ENCODE data around the gene NOX4.

DNA sequence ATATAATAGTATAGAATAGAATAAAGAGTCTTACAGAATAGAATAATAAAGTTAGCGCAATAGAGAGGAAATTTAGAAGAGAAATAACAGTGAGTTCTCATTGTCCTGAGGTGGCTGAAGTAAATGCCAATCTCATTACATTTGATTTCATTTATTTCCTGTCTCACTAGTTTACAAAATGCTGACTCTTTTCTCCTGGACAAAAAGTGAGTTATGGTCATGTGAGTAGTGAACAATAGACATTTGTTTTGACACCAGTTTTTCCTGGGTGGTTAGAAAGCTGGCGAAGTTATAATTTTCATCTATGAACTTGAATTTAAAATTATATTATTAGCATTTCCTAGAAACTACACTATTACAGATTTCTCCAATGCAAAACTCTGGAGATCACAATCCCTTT, 169.8 kb downstream of the NOX4 start:
- TF ChIP-seq, protein P1, sequence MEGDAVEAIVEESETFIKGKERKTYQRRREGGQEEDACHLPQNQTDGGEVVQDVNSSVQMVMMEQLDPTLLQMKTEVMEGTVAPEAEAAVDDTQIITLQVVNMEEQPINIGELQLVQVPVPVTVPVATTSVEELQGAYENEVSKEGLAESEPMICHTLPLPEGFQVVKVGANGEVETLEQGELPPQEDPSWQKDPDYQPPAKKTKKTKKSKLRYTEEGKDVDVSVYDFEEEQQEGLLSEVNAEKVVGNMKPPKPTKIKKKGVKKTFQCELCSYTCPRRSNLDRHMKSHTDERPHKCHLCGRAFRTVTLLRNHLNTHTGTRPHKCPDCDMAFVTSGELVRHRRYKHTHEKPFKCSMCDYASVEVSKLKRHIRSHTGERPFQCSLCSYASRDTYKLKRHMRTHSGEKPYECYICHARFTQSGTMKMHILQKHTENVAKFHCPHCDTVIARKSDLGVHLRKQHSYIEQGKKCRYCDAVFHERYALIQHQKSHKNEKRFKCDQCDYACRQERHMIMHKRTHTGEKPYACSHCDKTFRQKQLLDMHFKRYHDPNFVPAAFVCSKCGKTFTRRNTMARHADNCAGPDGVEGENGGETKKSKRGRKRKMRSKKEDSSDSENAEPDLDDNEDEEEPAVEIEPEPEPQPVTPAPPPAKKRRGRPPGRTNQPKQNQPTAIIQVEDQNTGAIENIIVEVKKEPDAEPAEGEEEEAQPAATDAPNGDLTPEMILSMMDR (IDR thresholded peaks at IDR 0.05 in 2 of 3, conservative IDR thresholded peaks at IDR 0.05 in 1 of 3; ENCODE audit: insufficient read depth in 2 of 3, low read depth in 1 of 3, low read length in 3 of 3) = no peak
- TF ChIP-seq KDM5B (IDR thresholded peaks at IDR 0.05; ENCODE audit: insufficient replicate concordance, low read depth, low read length) = no peak
- no peak for TF ChIP-seq SIN3A (IDR thresholded peaks at IDR 0.05; ENCODE audit: borderline replicate concordance in 2 of 2, control insufficient read depth in 1 of 2, low read depth in 2 of 2, low read length in 2 of 2)

Measured in K562 (cell line).